ENCODE data around the gene NPW. TPM values are rescaled to one million over a fixed set of nuclear protein-coding genes. Genes with fewer than 3 reads are reported as not detected.

Gene NPW
- polyA plus RNA-seq = not detected

DNA sequence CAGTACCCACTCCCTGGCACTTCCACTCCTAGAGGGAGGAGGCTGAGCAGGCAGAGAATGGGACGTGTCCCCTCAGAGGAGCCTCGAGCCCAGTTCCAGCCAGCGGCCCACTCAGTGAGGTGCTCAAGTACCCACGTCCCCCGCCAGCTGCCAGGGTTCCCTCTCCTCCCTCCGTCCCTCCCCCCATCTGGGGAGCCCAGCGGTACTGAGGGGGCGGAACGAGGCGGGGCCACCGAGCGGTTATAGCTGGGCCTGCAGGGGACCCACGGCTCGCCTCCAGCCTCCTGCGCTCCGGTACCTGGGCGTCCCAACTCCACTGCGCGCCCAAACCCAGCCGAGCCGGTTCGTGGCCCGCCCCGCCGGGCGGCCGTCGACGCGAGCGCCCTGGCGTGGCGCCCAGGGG, at the start of gene NPW:
Gene NPW, plus strand, starts transcription at position 268 of the 403 bp plus-strand sequence.
- H3K27me3 Mint-ChIP-seq = peaks cover 22% of the 10 kb centered on the region
- H3K27ac Mint-ChIP-seq = peak within 1 kb of the TSS in 1 of 3 donors; percentile 45
- H3K4me3 Mint-ChIP-seq = peak within 1 kb of the TSS in 2 of 4 donors; percentile 17 to 71

DNA sequence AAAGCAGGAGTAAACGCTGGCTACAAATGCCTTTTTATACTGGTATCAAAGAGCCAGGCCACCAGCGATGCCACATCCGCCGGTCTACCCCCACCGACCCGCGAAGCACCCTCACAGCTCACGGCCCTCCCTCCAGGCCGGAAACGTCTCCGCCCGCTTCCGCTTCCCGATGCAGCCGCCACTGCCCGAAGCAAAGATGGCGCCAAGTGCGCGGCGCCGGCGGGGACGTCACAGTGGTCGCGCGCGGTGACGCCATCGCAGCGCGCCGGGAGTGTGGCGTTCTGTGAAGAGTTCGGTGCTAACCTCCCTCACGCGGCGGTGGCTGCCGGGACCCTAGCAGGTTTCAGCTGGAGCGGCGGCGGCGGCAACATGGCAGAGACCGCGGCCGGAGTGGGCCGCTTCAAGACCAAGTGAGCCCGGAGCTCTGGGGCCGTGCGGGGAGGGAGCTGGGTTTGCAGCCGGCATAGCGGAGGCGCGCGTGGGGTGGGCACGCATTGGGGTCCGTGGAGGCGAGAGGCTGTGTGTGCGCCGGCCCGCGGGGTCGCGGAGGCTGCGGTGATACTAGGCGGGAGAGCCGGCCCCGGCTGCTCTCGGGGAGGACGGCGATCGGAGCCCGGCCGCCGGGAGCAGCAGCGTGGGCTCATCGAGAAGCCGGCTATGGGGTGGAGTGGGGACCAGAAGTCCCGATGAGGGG, 47.6 kb upstream of the NPW start, which contains the start of gene TBL3:
Gene TBL3, plus strand, starts transcription at position 258 of the 694 bp plus-strand sequence. Its CDS starts 112 bp downstream, at position 370.
- H3K9me3 Mint-ChIP-seq = no peaks in the 10 kb centered on the region
- peak within 1 kb of the TSS; percentile 95 to 99 (median 98) for H3K27ac Mint-ChIP-seq
- H3K27me3 Mint-ChIP-seq = no peaks in the 10 kb centered on the region
- peaks cover 9 to 12% (median 12%) of the 10 kb centered on the region in 3 donors for H3K4me1 Mint-ChIP-seq
- H3K36me3 Mint-ChIP-seq = peaks cover 3% of the 10 kb centered on the region
- H3K4me3 Mint-ChIP-seq = peak within 1 kb of the TSS; percentile 93 to 99 (median 97)

More for the DNA sequence above, at the start of gene NPW:
- Mint-ChIP-seq H3K9me3 (peaks cover 0 to 1% (median 0%) of the 10 kb centered on the region in 3 donors), H3K4me1 (peaks cover 0 to 7% (median 7%) of the 10 kb centered on the region in 3 donors), H3K36me3 (no peaks in the 10 kb centered on the region)

DNA sequence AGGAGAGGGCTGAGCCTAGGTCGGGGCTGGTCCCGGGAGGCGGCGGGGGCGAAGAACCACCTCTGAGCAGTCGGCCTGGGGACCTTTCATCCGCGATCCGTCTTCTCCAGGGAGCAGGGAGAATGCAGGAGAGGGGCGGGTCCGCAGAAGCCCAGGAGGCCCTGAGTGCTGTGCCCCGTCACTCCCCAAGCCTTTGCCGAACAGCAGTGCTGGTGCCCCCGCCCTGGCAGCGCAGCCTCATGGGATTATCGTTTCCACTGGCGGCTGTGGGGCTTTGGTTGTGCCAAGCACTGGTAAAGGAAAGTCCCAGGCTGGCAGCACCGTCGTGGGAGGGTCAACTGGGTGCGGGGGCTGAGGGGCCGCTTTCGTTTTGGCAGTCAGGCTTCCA, 47.1 kb upstream of the NPW start:
- Mint-ChIP-seq H3K27ac (peak overlapping the region in 2 of 3 donors; percentile 98 to 99), H3K27me3 (no peaks in the 10 kb centered on the region), H3K4me1 (peaks cover 9 to 12% (median 12%) of the 10 kb centered on the region in 3 donors), H3K9me3 (no peaks in the 10 kb centered on the region), H3K4me3 (peak overlapping the region; percentile 93 to 99 (median 97)), H3K36me3 (peaks cover 3% of the 10 kb centered on the region)

DNA sequence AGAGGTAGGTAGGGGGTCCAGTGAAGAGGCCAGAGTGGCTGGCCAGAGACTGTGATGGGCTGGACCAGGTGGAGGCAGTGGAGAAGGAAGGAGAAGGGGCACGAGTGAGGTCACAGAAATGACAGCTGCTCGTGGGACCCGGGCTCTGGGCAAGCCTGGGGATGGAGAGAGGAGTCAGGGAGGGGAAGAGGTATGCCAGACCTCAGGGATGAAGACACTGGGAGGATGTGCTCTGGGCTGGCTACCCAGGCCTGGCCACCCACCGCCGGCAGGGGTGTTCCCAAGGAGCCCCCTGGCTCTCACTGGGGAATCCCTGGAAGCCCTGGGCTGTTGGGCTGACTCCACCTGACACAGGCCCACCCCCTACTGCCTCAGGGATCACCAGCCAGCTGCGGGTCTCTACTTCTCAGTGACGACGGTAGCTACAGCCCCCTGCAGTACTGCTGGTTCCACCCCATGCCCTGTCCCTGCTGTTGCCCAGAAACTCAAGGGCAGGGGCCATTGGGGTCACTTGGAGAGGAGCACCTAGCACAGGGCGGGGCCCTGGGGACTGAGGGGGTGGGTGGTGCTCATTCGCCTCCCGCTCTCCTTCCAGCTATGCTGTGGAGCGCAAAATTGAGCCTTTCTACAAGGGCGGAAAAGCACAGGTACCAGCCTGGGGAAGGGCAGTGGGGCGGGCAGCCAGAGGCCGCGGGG, 46.0 kb upstream of the NPW start:
- Mint-ChIP-seq H3K9me3 (no peaks in the 10 kb centered on the region), H3K27me3 (no peaks in the 10 kb centered on the region), H3K27ac (peak overlapping the region in 2 of 3 donors; percentile 95 to 99), H3K4me1 (peaks cover 9 to 12% (median 12%) of the 10 kb centered on the region in 3 donors), H3K36me3 (peaks cover 4% of the 10 kb centered on the region), H3K4me3 (peak overlapping the region in 1 of 4 donors; percentile 55)

DNA sequence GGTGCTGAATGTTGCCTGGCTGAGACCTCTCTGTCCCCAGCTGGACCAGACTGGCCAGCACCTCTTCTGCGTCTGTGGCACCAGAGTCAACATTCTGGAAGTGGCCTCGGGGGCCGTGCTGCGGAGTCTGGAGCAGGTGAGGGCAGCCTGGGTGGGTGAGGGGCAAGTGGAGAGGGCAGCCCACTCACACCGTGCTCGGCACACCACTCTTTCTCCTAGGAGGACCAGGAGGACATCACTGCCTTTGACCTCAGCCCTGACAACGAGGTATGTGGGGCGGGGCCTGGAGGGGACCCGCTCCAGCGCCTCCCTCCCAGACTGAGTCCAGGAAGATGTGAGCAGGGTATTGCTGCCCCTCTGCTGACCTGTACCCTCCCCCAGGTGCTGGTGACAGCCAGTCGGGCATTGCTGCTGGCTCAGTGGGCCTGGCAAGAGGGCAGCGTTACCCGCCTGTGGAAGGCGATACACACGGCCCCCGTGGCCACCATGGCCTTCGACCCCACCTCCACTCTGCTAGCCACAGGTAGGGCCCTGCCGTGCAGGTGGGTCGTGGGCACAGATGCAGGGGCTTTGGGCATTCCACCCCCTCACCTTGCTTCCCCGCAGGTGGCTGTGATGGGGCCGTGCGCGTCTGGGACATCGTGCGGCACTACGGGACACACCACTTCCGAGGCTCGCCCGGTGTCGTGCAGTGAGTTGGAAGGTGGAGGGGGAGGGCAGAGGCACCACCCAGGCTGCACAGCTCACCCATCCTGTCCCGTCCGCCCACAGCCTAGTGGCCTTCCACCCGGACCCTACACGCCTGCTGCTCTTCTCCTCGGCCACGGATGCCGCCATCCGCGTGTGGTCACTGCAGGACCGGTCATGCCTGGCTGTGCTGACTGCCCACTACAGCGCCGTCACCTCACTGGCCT, 45.2 kb upstream of the NPW start:
- H3K27me3 Mint-ChIP-seq = no peaks in the 10 kb centered on the region
- peaks cover 5% of the 10 kb centered on the region for H3K36me3 Mint-ChIP-seq
- no peaks in the 10 kb centered on the region for H3K9me3 Mint-ChIP-seq
- H3K27ac Mint-ChIP-seq = peak overlapping the region in 1 of 3 donors; percentile 99
- H3K4me1 Mint-ChIP-seq = peaks cover 9 to 12% (median 12%) of the 10 kb centered on the region in 3 donors
- H3K4me3 Mint-ChIP-seq = peak overlapping the region in 1 of 4 donors; percentile 74

DNA sequence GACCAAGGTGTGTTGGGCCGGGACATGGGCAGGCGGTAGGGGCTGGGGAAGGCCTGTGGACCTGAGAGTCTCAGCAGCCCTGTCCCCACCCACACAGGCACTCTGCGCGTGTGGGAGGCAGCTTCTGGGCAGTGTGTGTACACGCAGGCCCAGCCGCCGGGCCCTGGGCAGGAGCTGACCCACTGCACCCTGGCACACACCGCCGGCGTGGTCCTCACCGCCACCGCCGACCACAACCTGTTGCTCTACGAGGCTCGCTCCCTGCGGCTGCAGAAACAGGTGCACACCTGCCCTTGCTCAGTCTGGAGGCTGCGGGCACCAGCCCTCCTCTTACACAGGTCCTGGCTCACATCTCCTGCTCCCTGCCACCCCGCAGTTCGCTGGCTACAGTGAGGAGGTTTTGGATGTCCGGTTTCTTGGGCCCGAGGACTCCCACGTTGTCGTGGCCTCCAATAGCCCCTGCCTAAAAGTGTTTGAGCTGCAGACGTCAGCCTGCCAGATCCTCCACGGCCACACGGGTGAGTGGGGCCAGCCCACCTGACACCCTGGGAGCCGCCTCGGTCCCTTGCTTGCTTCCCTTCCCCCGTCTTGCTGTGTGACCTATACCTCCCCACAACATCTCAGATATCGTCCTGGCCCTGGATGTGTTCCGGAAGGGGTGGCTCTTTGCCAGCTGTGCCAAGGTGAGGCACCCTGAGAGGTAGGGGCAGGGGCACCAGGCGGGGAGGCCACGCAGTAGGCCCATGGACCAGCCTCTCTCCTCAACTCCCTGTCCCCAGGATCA, 44.0 kb upstream of the NPW start:
- Mint-ChIP-seq H3K4me3 (peak overlapping the region in 1 of 4 donors; percentile 35), H3K4me1 (peaks cover 9 to 12% (median 12%) of the 10 kb centered on the region in 3 donors), H3K27ac (peak overlapping the region; percentile 43 to 73 (median 46)), H3K9me3 (no peaks in the 10 kb centered on the region), H3K27me3 (peaks cover 6% of the 10 kb centered on the region), H3K36me3 (peaks cover 5% of the 10 kb centered on the region)

DNA sequence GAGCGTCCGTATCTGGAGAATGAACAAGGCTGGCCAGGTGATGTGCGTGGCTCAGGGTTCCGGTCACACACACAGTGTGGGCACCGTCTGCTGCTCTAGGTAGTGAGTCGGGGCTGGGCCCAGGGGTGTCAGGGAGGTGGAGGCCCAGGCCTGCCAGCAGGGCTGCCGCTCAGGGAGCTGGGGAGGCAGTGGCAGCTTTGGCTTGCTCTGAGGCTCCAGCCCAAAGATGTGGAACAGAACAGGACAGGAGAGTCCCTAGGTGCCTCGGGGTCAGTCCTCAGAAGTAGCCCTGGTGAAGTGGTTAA, 43.4 kb upstream of the NPW start:
- no peaks in the 10 kb centered on the region for H3K9me3 Mint-ChIP-seq
- H3K27me3 Mint-ChIP-seq = peaks cover 11% of the 10 kb centered on the region
- H3K36me3 Mint-ChIP-seq = peaks cover 5% of the 10 kb centered on the region
- H3K4me1 Mint-ChIP-seq = peaks cover 9 to 10% (median 9%) of the 10 kb centered on the region in 3 donors
- peak overlapping the region in 2 of 3 donors; percentile 43 to 73 for H3K27ac Mint-ChIP-seq
- peak overlapping the region in 1 of 4 donors; percentile 35 for H3K4me3 Mint-ChIP-seq

DNA sequence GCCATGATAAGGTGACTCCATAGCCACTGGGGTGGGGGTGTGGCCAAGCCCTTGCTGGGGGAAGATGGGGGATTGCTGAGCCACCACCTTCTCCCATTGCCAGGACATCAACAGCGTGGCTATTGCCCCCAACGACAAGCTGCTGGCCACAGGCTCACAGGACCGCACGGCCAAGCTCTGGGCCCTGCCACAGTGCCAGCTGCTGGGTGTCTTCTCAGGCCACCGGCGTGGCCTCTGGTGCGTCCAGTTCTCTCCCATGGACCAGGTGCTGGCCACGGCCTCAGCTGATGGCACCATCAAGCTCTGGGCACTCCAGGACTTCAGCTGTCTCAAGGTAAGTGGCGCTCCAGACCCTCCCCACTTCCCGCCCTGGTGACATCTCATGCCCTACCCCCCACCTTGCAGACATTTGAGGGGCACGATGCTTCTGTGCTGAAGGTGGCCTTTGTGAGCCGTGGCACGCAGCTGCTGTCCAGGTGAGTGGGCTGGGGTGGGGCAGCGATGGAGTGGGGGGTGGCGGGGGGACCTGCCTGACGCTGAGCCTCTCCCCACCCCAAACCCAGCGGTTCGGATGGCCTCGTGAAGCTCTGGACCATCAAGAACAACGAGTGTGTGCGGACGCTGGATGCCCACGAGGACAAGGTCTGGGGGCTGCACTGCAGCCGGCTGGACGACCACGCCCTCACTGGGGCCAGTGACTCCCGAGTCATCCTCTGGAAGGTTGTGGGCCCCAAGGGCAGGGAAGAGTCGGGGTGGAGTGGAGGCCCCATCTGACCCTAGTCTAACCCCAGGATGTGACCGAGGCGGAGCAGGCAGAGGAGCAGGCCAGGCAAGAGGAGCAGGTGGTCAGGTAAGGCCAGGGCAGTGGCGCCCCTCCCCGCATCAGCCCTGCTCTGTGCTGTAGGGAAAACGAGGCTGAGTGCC, 42.4 kb upstream of the NPW start:
- Mint-ChIP-seq H3K27me3 (peaks cover 15% of the 10 kb centered on the region), H3K9me3 (no peaks in the 10 kb centered on the region), H3K4me1 (peaks cover 0 to 3% (median 3%) of the 10 kb centered on the region in 3 donors), H3K27ac (no peak overlapping the region), H3K36me3 (peaks cover 2% of the 10 kb centered on the region), H3K4me3 (no peak overlapping the region)

DNA sequence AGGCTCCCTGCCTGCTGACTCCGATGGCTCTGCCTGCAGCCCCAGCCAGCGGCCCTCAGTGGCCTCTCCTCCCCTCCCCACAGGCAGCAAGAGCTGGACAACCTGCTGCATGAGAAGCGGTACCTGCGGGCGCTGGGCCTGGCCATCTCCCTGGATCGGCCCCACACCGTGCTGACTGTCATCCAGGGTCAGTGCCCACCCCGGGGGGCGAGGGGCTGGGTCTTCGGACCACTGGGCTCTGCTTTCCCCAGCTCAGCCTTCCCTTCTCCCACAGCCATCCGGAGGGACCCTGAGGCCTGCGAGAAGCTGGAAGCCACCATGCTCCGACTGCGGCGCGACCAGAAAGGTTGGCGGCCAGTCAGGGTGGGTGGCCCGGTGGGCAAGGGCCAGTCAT, 41.7 kb upstream of the NPW start:
- Mint-ChIP-seq H3K4me1 (peaks cover 0 to 1% (median under 1%) of the 10 kb centered on the region in 3 donors), H3K27ac (no peak overlapping the region), H3K4me3 (no peak overlapping the region), H3K9me3 (no peaks in the 10 kb centered on the region), H3K36me3 (peaks cover 2% of the 10 kb centered on the region), H3K27me3 (peaks cover 18% of the 10 kb centered on the region)

DNA sequence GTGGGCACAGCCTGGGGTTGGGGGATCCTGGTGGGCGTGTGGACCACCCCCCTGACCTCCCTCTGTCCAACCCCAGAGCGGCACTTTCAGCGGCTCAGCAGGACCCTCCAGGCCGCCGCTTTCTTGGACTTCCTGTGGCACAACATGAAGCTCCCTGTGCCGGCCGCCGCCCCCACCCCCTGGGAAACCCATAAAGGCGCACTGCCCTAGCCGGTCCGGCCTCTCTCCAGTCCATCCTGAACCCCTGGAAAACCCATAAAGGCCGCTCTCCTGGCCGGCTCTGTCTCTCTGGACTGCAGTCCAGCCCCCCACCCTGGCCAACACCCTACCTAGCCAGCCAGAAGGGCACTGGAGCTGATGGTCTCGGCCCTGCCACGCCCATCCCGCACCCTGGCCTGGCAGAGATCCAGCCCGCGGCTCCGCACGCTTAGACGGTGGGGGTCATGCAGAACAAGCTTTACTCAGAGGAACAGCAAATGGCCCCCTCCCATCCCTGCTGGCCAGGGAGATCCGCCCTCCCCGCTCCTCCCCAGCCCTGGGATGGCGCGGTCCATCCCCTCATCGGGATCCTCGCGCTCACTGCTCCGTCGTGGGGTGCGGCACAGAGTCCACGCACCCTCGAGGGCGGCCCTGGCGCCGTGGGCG, 41.0 kb upstream of the NPW start:
- peaks cover 20% of the 10 kb centered on the region for H3K27me3 Mint-ChIP-seq
- H3K27ac Mint-ChIP-seq = no peak overlapping the region
- peaks cover 2% of the 10 kb centered on the region for H3K36me3 Mint-ChIP-seq
- H3K4me1 Mint-ChIP-seq = peaks cover 0 to 2% (median 0%) of the 10 kb centered on the region in 3 donors
- no peaks in the 10 kb centered on the region for H3K9me3 Mint-ChIP-seq
- peak overlapping the region in 1 of 4 donors; percentile 71 for H3K4me3 Mint-ChIP-seq

DNA sequence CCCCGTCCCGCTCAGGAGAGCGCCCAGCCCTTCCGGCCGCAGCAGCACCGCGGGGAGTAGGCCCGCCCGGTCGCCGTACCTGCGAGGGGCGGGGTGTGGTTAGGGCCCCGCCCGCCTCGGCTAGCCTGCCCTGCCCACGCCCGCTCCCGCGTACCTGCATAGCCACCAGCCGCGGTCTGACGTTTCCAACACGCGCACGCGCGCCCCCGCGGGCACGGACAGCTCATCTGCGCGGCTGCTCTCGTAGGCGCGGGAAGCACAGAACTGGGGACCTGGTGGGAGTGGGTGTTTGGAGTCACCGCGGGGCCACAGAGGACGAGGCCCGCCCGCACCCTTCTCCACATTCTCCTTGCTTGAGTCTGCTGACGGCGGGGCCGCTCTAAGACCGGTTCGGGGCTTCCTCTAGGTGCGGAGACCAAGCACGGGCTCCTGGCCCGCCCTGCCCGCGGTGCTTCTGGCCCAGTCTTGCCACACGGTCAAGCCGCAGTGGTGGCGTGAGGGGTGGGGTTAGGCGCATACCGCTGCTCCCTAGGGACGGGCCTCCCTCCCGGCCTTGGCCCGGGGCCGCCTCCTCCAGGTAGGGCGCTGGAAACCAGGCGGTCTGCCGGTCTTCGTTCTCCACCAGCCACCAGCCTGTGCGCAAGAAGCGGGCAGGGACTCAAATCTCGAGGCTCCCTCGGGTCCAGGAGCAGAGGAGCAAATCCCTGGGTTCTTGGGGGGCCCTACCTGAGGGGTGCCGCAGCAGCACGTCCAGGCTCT, 40.1 kb upstream of the NPW start:
- Mint-ChIP-seq H3K27me3 (peaks cover 20% of the 10 kb centered on the region), H3K9me3 (no peaks in the 10 kb centered on the region), H3K27ac (peak overlapping the region in 1 of 3 donors; percentile 78), H3K4me3 (peak overlapping the region in 1 of 4 donors; percentile 41), H3K4me1 (peaks cover 0 to 2% (median 0%) of the 10 kb centered on the region in 3 donors), H3K36me3 (peaks cover 2% of the 10 kb centered on the region)

DNA sequence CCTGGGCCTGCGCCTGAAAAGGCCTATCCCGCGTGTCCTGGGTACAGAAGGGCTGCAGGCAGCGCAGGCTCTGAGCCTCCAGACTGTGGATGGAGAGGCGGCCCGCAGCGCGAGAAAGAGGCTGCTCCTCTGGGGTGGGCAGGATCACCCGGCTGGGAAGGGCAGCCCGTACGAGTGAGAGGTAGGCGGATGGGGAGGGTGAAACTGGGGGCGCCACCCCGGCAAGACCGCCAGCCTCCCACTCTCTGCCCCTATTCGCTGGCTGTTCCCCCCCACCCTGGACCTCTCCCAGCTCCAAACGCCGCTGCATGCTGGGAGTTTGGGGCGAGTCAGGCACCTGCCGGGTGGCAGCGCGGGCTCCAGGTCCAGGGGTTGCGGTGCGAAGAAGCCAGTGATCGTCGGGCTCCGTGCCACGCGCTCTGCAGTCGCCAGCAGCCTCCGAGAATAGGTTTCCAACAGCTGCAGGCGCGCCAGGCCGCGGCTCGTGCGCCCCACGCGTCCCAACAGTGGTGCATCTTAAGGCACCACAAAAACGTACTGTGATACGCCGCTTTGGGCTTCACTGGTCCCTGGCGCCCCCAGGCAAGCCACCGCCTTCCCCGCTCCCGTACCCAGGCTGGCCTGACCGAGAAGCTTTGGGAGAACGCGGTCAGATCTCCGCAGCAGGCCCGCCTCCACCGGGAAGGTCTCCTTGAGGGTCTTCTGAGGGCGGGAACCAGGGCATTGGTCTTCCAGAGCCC, 39.4 kb upstream of the NPW start:
- Mint-ChIP-seq H3K4me3 (peak overlapping the region in 2 of 4 donors; percentile 5 to 79), H3K27ac (peak overlapping the region in 2 of 3 donors; percentile 59 to 78), H3K36me3 (peaks cover 2% of the 10 kb centered on the region), H3K27me3 (peaks cover 20% of the 10 kb centered on the region), H3K9me3 (no peaks in the 10 kb centered on the region), H3K4me1 (peaks cover 0 to 5% (median 0%) of the 10 kb centered on the region in 3 donors)

Measured in IgD-negative memory B cell (primary cell).